ENCODE measurements around the gene PPP1R9A.

PPP1R9A gene

DNA sequence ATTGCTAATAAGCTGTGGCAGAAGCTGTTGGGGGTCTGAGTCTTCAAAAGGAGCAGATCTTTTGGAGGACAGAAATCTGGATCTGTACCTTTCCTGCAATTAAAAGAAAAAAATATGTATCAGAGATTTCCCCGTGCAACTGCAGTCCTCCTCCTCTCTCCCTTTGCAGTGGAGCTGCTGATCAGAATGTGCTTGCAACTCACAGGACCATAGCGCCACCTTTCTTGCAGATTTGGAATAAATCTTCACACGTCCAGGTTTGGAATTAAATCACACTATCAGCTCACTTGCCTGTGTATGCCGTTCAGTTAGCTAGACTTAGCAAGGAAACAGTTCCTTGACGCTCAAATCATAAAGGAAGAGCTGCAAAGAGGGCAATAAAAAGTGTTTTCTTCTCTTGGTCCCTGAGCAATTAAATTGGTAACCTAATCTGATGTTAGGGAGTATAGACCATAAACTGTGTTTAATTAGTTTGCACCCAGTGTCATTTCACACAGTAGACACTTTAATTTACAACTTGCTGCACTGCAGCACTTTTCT is 339.5 kb downstream of the PPP1R9A start:
- in situ Hi-C loops (cut with HindIII; ENCODE audit: low sequenced_read_pairs): no loop called here

DNA sequence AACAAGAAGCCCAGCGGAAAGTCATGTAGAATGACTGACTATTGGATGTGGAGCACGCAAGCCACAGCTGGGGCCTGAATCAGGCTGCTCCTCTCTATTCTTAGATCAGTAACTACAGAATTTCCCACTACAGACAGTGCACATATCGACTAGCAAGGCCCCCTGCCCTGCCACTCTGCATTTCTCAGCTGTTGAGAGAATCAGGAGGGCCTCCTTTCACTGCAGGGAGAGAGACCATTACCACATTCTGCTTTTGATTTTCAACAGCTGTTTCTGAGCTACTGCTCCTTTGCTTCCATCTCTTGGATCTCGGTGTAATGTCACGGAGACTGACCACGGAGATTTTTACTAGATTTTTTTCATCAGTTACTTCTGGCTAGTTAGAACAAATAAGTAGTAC is 343.2 kb downstream of the PPP1R9A start:
- in situ Hi-C loops (cut with HindIII; ENCODE audit: low sequenced_read_pairs): no loop called here

DNA sequence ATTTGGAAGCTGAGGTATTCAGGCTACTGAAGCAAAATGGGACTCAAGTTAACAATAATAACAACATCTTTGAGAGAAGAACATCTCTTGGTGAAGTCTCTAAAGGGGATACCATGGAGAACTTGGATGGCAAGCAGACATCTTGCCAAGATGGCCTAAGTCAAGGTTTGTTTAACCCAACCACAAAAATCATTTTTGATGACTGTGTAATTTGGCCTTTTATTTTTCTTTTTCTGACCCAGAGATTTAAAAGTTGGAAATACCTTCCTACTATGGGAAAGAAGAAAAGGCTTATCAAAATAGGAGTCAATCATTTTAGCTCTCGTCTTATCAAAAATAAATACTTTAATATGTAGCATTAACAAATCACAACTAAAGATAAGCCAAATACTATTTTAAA is 344.6 kb downstream of the PPP1R9A start:
- in situ Hi-C loops (cut with HindIII; ENCODE audit: low sequenced_read_pairs): no loop called here

- in situ Hi-C loops (cut with HindIII; ENCODE audit: low sequenced_read_pairs): no loop called here
These were observed 346.6 kb downstream of the PPP1R9A start for GRCh38 chr7:95253986-95254385.

GRCh38 chr7:95255691-95256090 is 348.3 kb downstream of the PPP1R9A start:
- in situ Hi-C loops (cut with HindIII; ENCODE audit: low sequenced_read_pairs): no loop called here

GRCh38 chr7:95261895-95262415 is 354.6 kb downstream of the PPP1R9A start:
- in situ Hi-C loops (cut with HindIII; ENCODE audit: low sequenced_read_pairs): no loop called here

GRCh38 chr7:95262875-95263274 is 355.5 kb downstream of the PPP1R9A start:
- in situ Hi-C loops (cut with HindIII; ENCODE audit: low sequenced_read_pairs): no loop called here

DNA sequence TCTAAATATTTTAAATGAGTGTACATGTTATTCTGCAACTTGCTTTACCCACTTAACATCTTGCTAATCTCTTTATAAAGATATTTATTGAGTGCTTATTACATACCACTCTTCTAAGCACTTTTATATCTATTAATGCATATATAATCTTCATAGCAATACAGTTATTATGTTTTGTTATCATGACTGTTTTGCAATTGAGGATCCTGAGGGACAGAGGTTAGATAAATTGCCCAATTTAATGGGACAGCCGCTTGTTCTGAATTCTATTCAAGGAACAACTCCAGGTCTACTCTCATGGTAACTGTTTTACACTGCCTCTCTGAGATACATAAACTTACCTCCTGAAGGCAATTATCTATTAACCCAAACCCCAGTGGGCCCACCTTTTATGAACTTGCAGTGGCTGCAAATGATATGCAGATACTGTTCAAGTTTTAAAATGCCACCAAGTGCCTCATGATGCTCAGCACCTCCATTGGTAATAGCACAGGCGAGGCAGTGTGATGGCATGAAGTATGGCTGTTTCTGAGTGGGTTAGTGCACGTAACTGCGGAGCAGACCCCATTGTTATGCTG is 356.5 kb downstream of the PPP1R9A start:
- in situ Hi-C loops (cut with HindIII; ENCODE audit: low sequenced_read_pairs): no loop called here

GRCh38 chr7:95264363-95264891 is 357.0 kb downstream of the PPP1R9A start:
- in situ Hi-C loops (cut with HindIII; ENCODE audit: low sequenced_read_pairs): no loop called here

DNA sequence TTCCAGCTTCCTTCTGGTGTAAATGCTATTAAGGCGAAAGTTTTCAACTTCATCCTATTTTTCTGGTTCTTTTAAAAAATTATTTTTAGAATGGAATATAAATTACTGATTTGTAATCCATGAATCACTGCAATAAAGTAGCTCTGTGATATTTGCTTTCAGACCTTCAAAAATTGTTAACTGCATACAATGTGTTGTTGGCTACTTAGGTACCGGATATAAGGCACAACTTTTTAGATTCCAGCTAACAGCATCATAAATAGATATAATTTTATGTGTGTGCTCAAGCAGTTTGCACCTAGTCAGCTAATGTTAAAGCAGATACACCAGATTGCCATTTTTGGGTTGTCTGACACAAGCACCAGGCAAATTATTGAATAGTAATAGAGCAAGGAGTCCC is 358.2 kb downstream of the PPP1R9A start:
- in situ Hi-C loops (cut with HindIII; ENCODE audit: low sequenced_read_pairs): no loop called here

DNA sequence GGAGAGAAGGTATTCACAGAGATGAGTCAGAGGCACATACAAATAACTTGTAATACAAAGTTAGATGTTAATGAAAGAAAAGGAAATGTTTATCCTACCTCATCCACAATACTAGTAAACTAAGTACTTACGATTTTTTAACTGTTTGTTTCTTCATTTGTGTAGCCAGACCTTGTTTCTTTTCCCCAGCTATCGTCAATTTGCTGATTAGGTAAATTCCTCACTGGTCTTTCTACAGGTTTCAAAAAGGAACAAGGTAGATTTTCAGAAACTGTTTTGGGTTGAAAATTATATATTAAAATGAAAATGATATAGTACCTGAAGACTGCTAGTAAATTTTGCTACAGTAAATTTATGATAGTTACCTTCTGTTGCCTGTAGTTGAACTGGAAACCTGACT is 360.4 kb downstream of the PPP1R9A start:
- in situ Hi-C loops (cut with HindIII; ENCODE audit: low sequenced_read_pairs): no loop called here

DNA sequence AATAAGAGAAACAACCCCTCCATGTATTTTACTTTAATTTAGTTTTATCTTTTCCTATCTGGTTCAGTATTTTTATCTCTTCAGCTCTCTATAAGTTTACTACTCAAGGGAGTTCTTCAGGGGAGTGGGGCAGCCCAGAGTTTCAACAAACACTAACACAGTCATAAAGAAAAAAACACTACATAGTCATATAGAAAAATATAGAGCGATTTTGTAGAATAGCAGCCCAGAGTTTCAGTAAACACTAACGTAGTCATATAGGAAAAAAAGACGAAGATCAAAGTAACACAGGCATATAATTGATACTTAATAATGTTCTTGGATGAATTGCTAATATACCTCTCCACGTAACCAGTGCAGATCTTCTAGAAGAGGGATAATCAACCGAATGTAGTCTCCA is 362.2 kb downstream of the PPP1R9A start:
- in situ Hi-C loops (cut with HindIII; ENCODE audit: low sequenced_read_pairs): no loop called here

GRCh38 chr7:95276114-95276513 is 368.7 kb downstream of the PPP1R9A start:
- in situ Hi-C loops (cut with HindIII; ENCODE audit: low sequenced_read_pairs): no loop called here

GRCh38 chr7:95279417-95279816 is 372.0 kb downstream of the PPP1R9A start:
- in situ Hi-C loops (cut with HindIII; ENCODE audit: low sequenced_read_pairs): no loop called here

GRCh38 chr7:95286096-95286495 is 378.7 kb downstream of the PPP1R9A start:
- in situ Hi-C loops (cut with HindIII; ENCODE audit: low sequenced_read_pairs): no loop called here

DNA sequence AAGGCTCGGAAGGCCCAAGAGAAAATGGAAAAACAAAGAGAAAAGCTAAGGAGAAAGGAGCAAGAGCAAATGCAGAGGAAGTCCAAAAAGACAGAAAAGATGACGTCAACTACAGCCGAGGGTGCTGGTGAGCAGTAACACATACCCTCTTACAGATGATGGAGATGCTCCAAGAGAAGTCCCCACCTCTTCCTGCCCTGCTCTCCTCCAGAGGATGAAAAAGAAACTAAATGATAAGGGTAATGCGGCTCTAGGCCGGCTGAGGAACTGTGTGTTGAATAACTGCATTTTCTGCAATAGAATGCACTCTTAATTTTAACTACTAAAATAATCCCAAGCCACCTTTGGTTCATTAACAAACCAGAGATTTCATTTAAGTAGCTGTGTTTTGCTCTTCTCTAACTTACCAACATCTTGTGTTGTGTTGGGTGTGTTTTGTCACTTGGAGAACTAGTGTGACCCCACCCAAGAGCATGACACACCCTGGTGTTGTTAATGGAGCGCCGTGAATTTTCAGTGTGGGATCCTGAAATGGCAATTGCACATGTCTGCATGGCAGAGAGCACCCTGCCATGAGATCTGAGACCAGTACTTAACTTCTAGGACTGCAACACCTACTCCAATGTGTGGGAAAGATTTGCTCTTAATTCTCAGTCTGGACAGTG is 382.9 kb downstream of the PPP1R9A start:
- in situ Hi-C loops (cut with HindIII; ENCODE audit: low sequenced_read_pairs): no loop called here

GRCh38 chr7:95295397-95295796 is 388.0 kb downstream of the PPP1R9A start:
- in situ Hi-C loops (cut with HindIII; ENCODE audit: low sequenced_read_pairs): no loop called here

GRCh38 chr7:95296456-95296855 is 389.1 kb downstream of the PPP1R9A start:
- in situ Hi-C loops (cut with HindIII; ENCODE audit: low sequenced_read_pairs): no loop called here

DNA sequence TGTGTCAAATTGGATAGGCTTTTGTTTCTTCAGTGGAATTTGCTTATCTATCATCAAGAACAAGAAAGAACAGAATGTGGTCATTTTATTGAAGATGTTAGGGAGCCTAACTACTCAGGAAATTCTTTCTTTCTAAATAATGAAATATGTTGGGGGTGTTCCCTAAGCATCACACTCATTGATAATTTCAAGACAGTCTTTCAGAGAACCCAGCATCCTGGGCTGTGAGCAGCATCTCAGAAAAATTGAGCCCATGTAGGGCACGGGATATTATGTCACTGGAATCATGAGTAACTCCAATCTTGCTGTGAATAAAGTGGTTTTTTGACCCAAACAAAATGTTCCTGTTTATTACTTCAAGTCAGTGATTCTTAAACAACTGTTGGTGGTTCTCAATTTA is 389.6 kb downstream of the PPP1R9A start:
- in situ Hi-C loops (cut with HindIII; ENCODE audit: low sequenced_read_pairs): no loop called here

DNA sequence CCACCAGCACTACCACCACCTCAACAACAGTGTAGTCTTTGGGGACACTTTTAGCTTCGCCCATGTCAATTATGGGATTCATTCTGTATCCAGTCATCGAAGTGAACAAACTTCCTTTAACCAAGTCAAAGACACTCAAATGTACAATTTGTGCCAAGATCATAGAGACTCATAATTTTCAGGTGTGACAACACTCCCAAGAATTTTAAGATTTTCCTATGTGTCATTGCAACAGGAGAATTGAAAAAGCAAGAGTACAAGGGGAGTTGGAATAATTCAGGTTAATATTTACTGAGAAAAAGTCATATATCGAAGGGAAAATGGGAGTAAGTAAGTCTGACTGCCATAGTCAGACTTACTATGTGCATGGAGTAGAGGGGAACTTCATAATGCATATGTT is 390.7 kb downstream of the PPP1R9A start:
- in situ Hi-C loops (cut with HindIII; ENCODE audit: low sequenced_read_pairs): no loop called here

GRCh38 chr7:95303013-95303905 is 395.9 kb downstream of the PPP1R9A start:
- in situ Hi-C loops (cut with HindIII; ENCODE audit: low sequenced_read_pairs): no loop called here
